GM18519 (cell line): Measurements from ENCODE around the gene DNAJC25.

Experiments
- ATAC-seq: cut with Tn5 transposase; IDR thresholded peaks from one replicate; pipeline ENCODE4 v1.9.1; 2021; ENCODE audit warnings: mild to moderate bottlenecking, moderate library complexity; ENCODE audit not compliant: unreplicated experiment, low FRiP score

DNAJC25 gene

GRCh38 chr9:111627260-111627963, 3.7 kb upstream of the DNAJC25 start:
- no peak for ATAC-seq

- ATAC-seq = no peak
Measured at GRCh38 chr9:111628411-111628810, 2.7 kb upstream of the DNAJC25 start.

- peak; percentile 12 for ATAC-seq
Measured at GRCh38 chr9:111630182-111630963, 761 bp upstream of the DNAJC25 start.

- no peak for ATAC-seq
Measured at GRCh38 chr9:111630964-111631213, 245 bp upstream of the DNAJC25 start.

- ATAC-seq = no peak
Measured at GRCh38 chr9:111632060-111632459, 926 bp downstream of the DNAJC25 start.

GRCh38 chr9:111632695-111633388, 1.7 kb downstream of the DNAJC25 start:
- no peak for ATAC-seq

- no peak for ATAC-seq
Measured at GRCh38 chr9:111633389-111633736, 2.2 kb downstream of the DNAJC25 start.

GRCh38 chr9:111634860-111635259, 3.7 kb downstream of the DNAJC25 start:
- no peak for ATAC-seq

GRCh38 chr9:111637421-111637950, 6.4 kb downstream of the DNAJC25 start:
- ATAC-seq = no peak

GRCh38 chr9:111644195-111644772, 13.2 kb downstream of the DNAJC25 start:
- ATAC-seq = no peak

GRCh38 chr9:111645806-111646205, 14.7 kb downstream of the DNAJC25 start:
- ATAC-seq = no peak

- ATAC-seq = no peak
Measured at GRCh38 chr9:111646417-111646816, 15.3 kb downstream of the DNAJC25 start.

GRCh38 chr9:111648066-111648465, 16.9 kb downstream of the DNAJC25 start:
- ATAC-seq = no peak

- no peak for ATAC-seq
Measured at GRCh38 chr9:111649016-111649415, 17.9 kb downstream of the DNAJC25 start.

- ATAC-seq = no peak
Measured at GRCh38 chr9:111657051-111657450, 25.9 kb downstream of the DNAJC25 start.

GRCh38 chr9:111658943-111659342, 27.8 kb downstream of the DNAJC25 start:
- ATAC-seq = no peak

- ATAC-seq = no peak
Measured at GRCh38 chr9:111659691-111660090, 28.6 kb downstream of the DNAJC25 start.

- ATAC-seq = peak; percentile 69
Measured at GRCh38 chr9:111661150-111661801, 30.1 kb downstream of the DNAJC25 start, which contains the start of gene GNG10. GNG10 (plus strand) TSS chr9:111661605; CDS start chr9:111661635, 30 bp downstream.

GRCh38 chr9:111661802-111662521, 30.8 kb downstream of the DNAJC25 start:
- ATAC-seq = no peak
